Prostate gland (tissue), 2 donors: Measurements from ENCODE around the gene C1S. TPM values are rescaled to one million over a fixed set of nuclear protein-coding genes. Genes with fewer than 3 reads are reported as not detected.

Experiments used
- DNase-seq: peaks from one replicate; pipeline ENCODE4 v3.0.0-alpha.2; 2019; ENCODE audit warnings: low spot score
- H3K27ac ChIP-seq, 2 donors: fragments of 200-600 bp; sonication (generic); 2 replicates each; pipeline ENCODE4 v1.5.1; 2017 to 2019
- H3K27me3 ChIP-seq: fragments of 200-600 bp; sonication (generic); replicated peaks from 2 replicates; pipeline ENCODE4 v1.5.1; 2019; ENCODE audit not compliant: insufficient read depth
- H3K36me3 ChIP-seq, 2 donors: fragments of 200-600 bp; sonication (generic); 1 replicate in 1 of 2; 2 replicates in 1 of 2; pipeline versions ENCODE4 v1.5.1 to v1.8.1; 2017 to 2019
- H3K4me1 ChIP-seq: fragments of 200-600 bp; sonication (generic); replicated peaks from 2 replicates; pipeline ENCODE4 v1.5.1; 2019
- H3K4me3 ChIP-seq, 2 donors: fragments of 200-600 bp; sonication (generic); 2 replicates each; pipeline ENCODE4 v1.5.1; 2017 to 2019
- H3K9me3 ChIP-seq: fragments of 200-600 bp; sonication (generic); 2 replicates; pipeline ENCODE4 v1.5.1; 2017
- CTCF ChIP-seq, 4 experiments: fragments of 200-600 bp in 2 of 4; fragments of 450-650 bp in 2 of 4; sonication (generic) in 2 of 4; IDR thresholded peaks; 1 replicate in 3 of 4; 2 replicates in 1 of 4; pipeline ENCODE4 v1.5.1; 2016 to 2019; ENCODE audit warnings: antibody characterized with exemption in 4 of 4, mild to moderate bottlenecking in 2 of 4, moderate library complexity in 2 of 4
- POLR2A ChIP-seq: fragments of 450-650 bp; IDR thresholded peaks from one replicate; pipeline ENCODE4 v1.6.1; 2016; ENCODE audit warnings: antibody characterized with exemption, mild to moderate bottlenecking
- POLR2AphosphoS5 ChIP-seq: sonication (generic); formaldehyde crosslinking; IDR thresholded peaks from one replicate; pipeline ENCODE4 v1.6.1; 2017; ENCODE audit warnings: antibody characterized with exemption
- WGBS: methylation state at CpG from one replicate; pipeline ENCODE4 v1.1.5; 2018; 5-methylcytosine and 5-hydroxymethylcytosine counted together
- intact Hi-C: fragments of 100-400 bp; cut with DNase I; formaldehyde crosslinking; loops from one replicate; pipeline ENCODE4 v1.14.2; 2022
- total RNA-seq, 2 donors: library from RNA; depleted of rRNA; stranded (reverse); fragments of >200 nt; gene quantifications; one replicate each; pipeline ENCODE4 v1.1.0, GENCODE V29; 2016

C1S gene
- total RNA-seq, 2 donors from 2014 or later, result 52.7 to 176 TPM

- peak overlapping the region; percentile 66 to 86 for H3K4me3 ChIP-seq
- DNase-seq, result no peak
- H3K9me3 ChIP-seq, result no peaks in the 10 kb centered on the region
- peaks cover 9% of the 10 kb centered on the region for H3K4me1 ChIP-seq
- H3K27ac ChIP-seq, result peak overlapping the region; percentile 86
- no peaks in the 10 kb centered on the region for H3K36me3 ChIP-seq
- H3K27me3 ChIP-seq, result no peaks in the 10 kb centered on the region
- 59% methylated on average over 6 of the region's 6 CpGs for WGBS
- intact Hi-C loops, result loop anchor here (5.0 kb wide), 1 partner anchor 45 kb away; the partner anchor contains the start of genes EMG1 and PHB2
- TF ChIP-seq POLR2AphosphoS5 (no peak), CTCF (IDR thresholded peaks at IDR 0.05) (no peak), POLR2A (no peak)
Measured at GRCh38 chr12:7016958-7017571, 43.5 kb upstream of the C1S start.

GRCh38 chr12:7017870-7018349 is 42.6 kb upstream of the C1S start:
- TF ChIP-seq CTCF (IDR thresholded peaks at IDR 0.05) (no peak), POLR2AphosphoS5 (no peak), POLR2A (no peak)
- WGBS, result 2% methylated on average over 25 of the region's 25 CpGs
- no peaks in the 10 kb centered on the region for H3K9me3 ChIP-seq
- peak overlapping the region; percentile 66 to 86 for H3K4me3 ChIP-seq
- peak overlapping the region; percentile 86 for H3K27ac ChIP-seq
- H3K27me3 ChIP-seq, result no peaks in the 10 kb centered on the region
- H3K36me3 ChIP-seq, result no peaks in the 10 kb centered on the region
- peaks cover 9% of the 10 kb centered on the region for H3K4me1 ChIP-seq
- DNase-seq, result peak; percentile 31
- intact Hi-C loops, result loop anchor here (5.0 kb wide), 1 partner anchor 46 kb away; the partner anchor contains the start of genes EMG1 and PHB2

- Histone ChIP-seq H3K4me3 (peak within 1 kb of the TSS; percentile 66 to 86), H3K4me1 (peaks cover 9% of the 10 kb centered on the region), H3K36me3 (no peaks in the 10 kb centered on the region), H3K27me3 (no peaks in the 10 kb centered on the region), H3K9me3 (no peaks in the 10 kb centered on the region), H3K27ac (peak within 1 kb of the TSS; percentile 86)
- intact Hi-C loops, result loop anchor here (5.0 kb wide), 1 partner anchor 46 kb away; the partner anchor contains the start of genes EMG1 and PHB2
- DNase-seq, result peak; percentile 97
- under 1% methylated on average over 68 of the region's 77 CpGs for WGBS
- TF ChIP-seq POLR2A, result peak; percentile 93
- peak; percentile 76 to 97 (median 91) for TF ChIP-seq CTCF (IDR thresholded peaks at IDR 0.05)
- TF ChIP-seq POLR2AphosphoS5, result peak; percentile 90
Measured at GRCh38 chr12:7018350-7019042, 42.0 kb upstream of the C1S start, which contains the start of gene LPCAT3. TSS of gene LPCAT3 (minus strand) at chr12:7018476. CDS start at chr12:7018424, 52 bp downstream.

- peaks cover 9% of the 10 kb centered on the region for H3K4me1 ChIP-seq
- intact Hi-C loops, result loop anchor here (5.0 kb wide), 1 partner anchor 47 kb away; the partner anchor contains the start of genes EMG1 and PHB2
- WGBS, result 6% methylated on average over 6 of the region's 6 CpGs
- no peaks in the 10 kb centered on the region for H3K27me3 ChIP-seq
- peak overlapping the region; percentile 66 to 86 for H3K4me3 ChIP-seq
- TF ChIP-seq CTCF (IDR thresholded peaks at IDR 0.05), result no peak
- no peak for TF ChIP-seq POLR2A
- H3K9me3 ChIP-seq, result no peaks in the 10 kb centered on the region
- no peak for DNase-seq
- H3K36me3 ChIP-seq, result no peaks in the 10 kb centered on the region
- H3K27ac ChIP-seq, result peak overlapping the region; percentile 86
Measured at GRCh38 chr12:7019043-7019569, 41.4 kb upstream of the C1S start.
